DMS153 treated with DMSO at 0.1 percent for 48 hours (cell line): ENCODE results near the gene ASIC3.
"Not testable (repeated sequence)": the region's sequence is repeated elsewhere in the genome, so short reads cannot be mapped to it uniquely, and the experiment has no call there.

ENCODE experiments used
- DNase-seq: peaks from one replicate; lab custom pipeline; 2025; ENCODE audit not compliant: unreplicated experiment; lab: John Stamatoyannopoulos, UW

Gene ASIC3

DNA sequence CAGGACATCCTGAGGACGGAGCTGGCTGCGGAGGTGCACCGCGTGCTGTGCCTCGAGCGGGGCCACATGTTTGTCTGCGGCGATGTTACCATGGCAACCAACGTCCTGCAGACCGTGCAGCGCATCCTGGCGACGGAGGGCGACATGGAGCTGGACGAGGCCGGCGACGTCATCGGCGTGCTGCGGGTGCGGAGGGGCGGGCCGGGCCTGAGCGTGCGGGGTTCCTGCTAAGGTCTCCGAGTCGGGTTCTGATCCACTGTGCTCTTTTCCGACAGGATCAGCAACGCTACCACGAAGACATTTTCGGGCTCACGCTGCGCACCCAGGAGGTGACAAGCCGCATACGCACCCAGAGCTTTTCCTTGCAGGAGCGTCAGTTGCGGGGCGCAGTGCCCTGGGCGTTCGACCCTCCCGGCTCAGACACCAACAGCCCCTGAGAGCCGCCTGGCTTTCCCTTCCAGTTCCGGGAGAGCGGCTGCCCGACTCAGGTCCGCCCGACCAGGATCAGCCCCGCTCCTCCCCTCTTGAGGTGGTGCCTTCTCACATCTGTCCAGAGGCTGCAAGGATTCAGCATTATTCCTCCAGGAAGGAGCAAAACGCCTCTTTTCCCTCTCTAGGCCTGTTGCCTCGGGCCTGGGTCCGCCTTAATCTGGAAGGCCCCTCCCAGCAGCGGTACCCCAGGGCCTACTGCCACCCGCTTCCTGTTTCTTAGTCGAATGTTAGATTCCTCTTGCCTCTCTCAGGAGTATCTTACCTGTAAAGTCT lies 34.4 kb upstream of the ASIC3 start:
- DNase-seq = peak; percentile 76

GRCh38 chr7:151014950-151015349 lies 33.4 kb upstream of the ASIC3 start:
- DNase-seq = no peak

DNA sequence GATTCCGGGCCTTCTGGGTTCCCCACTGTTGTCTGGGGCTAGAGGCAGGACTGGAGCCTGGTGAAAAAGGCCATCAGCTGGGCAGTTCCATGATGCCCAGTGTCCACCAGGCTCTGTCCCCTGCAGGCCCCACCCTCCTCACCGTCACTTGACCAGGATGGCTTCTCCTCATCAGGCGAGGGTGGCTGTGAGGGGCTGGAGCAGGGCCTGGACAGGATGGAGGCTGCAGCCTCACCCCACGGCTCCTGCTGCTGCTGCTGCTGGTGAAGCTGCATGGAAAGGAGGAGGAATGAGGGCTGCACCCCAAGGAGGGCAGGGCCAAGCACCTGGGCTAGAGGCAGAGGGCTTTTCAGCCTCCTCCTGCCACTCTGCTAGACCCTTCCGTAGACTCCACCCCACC lies 32.4 kb upstream of the ASIC3 start:
- no peak for DNase-seq

DNA sequence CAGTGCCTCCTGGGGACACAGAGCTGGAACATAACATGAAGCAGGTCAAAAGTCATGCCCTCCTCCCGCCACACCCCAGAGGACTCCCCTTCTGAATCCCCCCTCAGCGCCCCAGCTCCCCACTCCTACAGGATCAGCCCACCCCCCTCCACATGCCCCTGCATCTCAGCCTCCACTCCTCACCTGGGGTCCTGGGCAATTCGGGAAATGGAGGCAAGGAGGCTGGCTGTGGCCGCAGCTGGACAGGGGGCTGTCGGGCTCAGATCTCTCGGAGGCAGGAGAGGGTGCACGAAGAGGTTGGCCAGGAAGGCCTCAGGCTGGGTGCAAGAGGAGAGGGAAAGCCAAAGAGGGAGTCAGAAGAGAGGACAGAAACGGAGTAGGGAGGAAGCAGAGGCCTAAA lies 31.8 kb upstream of the ASIC3 start:
- DNase-seq = no peak

- no peak for DNase-seq
Observed at GRCh38 chr7:151016942-151017341, 31.4 kb upstream of the ASIC3 start.

DNA sequence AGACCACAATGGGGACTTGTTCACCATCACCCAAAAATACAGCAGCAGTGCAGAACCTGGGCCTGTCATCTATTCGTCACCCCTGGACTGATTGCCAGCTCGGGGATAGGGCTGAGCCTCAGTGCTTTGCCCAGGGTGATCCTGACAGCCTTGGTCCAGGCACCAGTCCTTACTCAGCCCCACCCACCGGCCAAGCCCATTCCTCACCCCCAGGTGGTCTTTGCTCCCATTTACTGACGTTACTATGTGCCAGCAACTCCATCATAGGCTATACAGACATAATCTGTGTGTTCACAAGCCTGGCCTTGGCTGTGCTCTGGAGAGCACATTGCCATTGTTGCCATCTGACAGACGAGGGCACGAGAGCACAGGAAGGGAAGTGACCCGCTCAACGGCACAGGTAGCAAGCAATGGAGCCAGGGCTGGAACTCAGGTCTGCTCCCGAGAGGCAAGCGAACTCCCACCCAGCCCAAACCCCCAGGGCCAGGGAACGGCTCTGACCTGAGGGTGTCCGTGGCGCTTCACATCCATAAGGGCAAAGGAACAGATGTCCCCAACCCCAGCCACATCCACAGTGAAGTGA lies 30.9 kb upstream of the ASIC3 start:
- DNase-seq = no peak

DNA sequence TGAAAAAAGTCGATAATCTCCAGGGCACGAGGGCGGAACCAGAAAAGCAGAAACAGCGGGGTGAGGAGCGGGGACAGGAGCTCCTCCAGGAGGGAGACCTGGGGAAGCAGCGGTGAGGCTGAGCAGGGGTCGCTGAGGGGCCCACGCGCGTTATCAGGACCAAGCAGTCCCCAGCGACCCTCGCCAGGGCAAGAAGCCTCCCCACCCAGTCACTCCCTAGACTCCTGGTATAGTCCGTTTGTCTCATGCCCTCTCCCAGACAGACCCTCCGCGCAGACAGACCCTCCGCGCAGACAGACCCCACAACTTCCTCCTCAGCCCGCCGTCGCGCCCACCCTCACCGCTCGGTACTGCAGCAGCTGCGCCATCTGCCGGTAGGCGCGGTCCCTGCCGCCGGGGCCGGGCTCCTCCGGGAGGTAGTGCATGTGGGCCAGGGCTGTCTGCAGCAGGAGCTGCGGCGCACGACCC lies 30.3 kb upstream of the ASIC3 start:
- DNase-seq = peak; percentile 25

DNA sequence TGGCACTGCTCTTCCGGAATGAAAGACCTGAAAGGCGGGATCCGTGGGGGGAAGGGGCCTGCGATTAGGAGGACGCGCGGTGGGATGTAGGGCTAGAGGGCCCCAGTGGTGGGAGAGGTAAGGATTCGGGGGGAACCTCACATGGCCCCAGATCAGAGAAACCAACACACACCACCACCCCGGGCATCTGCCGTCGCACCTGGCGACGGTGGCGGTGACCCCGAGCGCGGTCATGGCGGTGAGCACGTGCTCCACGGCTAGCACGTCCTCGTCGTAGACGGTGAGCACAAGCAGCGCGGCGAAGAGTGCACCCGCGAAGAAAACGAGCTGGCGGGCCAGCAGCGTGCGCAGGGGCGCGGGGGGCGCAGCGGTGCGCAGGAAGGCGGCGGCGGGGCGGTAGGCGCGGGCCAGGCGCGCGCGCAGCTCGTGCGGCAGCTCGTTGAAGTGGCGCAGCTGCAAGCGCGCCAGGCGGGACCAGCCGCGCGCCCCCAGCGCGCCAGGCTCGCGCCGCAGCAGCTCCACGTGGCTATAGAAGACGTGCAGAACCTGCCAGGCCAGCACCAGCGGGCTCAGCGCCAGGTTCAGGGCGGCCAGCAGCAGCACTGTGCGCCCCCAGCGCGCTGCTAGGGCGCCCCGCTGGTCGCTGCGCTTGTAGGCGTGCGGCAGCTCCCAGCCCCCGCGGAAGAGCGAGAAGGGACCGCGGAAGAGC lies 29.8 kb upstream of the ASIC3 start:
- peak; percentile 33 for DNase-seq

DNA sequence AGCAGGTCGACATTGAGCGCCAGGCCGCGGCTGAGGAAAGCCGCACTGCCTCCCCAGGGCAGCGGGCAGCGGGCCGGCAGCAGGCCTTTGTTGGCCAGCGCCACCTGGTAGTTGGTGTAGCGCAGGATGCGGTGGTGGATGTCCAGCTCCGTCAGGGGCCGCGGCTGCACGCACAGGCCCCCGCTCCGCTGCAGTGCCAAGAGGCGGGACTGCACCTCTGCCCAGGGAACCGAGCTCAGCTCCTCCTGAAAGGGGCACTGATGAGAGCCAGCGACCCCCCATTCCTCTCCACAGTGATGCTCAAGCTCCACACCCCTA lies 29.2 kb upstream of the ASIC3 start:
- DNase-seq = no peak

GRCh38 chr7:151020231-151020630 lies 28.1 kb upstream of the ASIC3 start:
- no peak for DNase-seq

GRCh38 chr7:151023232-151023631 lies 25.1 kb upstream of the ASIC3 start:
- no peak for DNase-seq

DNA sequence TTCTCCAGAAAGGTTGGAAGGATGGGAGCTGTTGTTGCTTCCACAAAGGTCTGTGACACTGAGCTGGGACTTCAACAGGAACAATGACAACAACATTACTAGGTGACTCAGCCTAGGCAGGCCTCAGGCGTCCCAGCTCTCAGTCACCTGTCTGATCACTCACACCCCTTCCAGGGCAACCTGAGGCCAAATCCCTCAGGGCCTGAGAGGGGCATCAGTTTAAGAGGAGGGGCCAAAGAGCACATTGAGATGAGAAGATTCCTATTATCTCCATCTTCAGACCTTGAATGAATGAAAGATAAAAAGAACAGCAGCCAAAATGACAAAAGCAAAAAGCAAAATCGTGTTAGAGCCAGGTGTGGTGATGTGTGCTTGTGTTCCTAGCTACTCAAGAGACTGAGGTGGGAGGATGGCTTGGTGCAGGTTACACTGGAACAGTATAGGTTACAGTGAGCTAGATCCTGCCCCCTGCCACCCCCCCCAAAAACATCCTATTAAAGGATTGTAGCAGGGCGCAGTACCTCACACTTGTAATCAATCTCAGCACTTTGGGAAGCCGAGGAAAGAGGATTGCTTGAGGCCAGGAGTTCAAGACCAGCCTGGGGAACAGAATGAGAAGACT lies 23.8 kb upstream of the ASIC3 start, which contains the start of gene ATG9B:
Gene ATG9B (minus strand): TSS at position 60 of the 622 bp plus-strand sequence. CDS start 71 bp downstream, outside the sequence.
- DNase-seq = no peak

- no peak for DNase-seq
Observed at GRCh38 chr7:151025924-151026671, 22.2 kb upstream of the ASIC3 start.

GRCh38 chr7:151026771-151027727 lies 21.3 kb upstream of the ASIC3 start:
- not testable (repeated sequence) for DNase-seq

DNA sequence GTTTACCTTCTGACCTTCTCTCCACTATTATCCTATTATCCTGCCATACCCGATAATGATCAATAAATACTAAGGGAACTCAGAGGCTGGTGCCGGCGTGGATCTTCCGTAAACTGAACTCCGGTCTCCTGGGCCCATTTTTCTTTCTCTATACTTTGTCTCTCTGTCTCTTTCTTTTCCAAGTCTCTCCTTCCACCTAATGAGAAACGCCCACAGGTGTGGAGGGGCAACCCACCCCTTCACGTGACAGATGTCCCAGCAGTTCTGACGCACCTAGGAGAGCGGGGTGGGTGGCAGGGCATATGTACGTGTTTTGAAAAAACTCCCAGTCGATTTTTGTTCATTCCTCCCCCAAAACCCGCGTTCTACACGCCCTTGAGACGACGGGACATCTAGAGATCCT lies 20.6 kb upstream of the ASIC3 start:
- DNase-seq = not testable (repeated sequence)

- peak; percentile 94 for DNase-seq
Observed at GRCh38 chr7:151028131-151028947, 20.0 kb upstream of the ASIC3 start, which contains the start of gene ABCB8. Gene ABCB8, plus strand, starts transcription at chr7:151028450. Its CDS starts 66 bp downstream, at chr7:151028516.

DNA sequence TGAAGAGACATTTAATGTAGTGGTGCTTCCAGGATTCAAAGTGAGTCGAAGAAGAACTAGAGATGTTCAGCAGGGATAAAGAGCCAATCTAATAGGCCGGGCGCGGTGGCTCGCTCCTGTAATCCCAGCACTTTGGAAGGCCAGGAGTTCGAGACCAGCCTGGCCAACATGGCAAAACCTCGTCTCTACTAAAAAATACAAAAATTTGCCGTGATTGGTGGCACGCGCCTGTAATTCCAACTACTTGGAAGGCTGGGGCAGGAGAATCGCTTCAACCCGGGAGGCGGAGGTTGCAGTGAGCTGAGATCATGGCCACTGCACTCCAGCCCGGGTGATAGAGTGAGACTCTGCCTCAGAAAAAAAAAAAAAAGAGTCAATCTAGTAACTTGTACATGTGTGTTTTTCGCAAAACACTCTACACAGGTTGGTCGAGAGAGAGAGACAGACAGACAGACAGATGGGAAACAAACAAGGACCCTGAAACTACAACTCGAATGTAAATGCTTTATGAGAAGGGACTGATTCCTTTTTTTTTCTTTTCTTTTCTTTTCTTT lies 19.3 kb upstream of the ASIC3 start:
- no peak for DNase-seq

GRCh38 chr7:151031011-151031410 lies 17.3 kb upstream of the ASIC3 start:
- no peak for DNase-seq
